CD14-positive monocyte (primary cell): ENCODE data around the gene TFAP2D. TPM values are rescaled to one million over a fixed set of nuclear protein-coding genes. Genes with fewer than 3 reads are reported as not detected.

Experiments used
- DNase-seq, 3 donors: peaks; one replicate each; pipeline ENCODE4 v3.0.0-alpha.2; 2011 to 2022
- H2AFZ ChIP-seq: 2 replicates; pipeline ENCODE4 v1.6.0; 2012; ENCODE audit warnings: mild to moderate bottlenecking, low read depth, low read length, inconsistent platforms; ENCODE audit not compliant: insufficient read depth, poor library complexity, severe bottlenecking
- H3K27ac ChIP-seq, 2 donors: 1 replicate in 1 of 2; 2 replicates in 1 of 2; pipeline ENCODE4 v1.5.1; 2012 to 2013; ENCODE audit warnings: low read length in 2 of 2, control low read depth in 1 of 2, inconsistent platforms in 1 of 2, low read depth in 1 of 2, mild to moderate bottlenecking in 1 of 2
- H3K27me3 ChIP-seq, 2 donors: one replicate each; pipeline versions ENCODE4 v1.6.0 to v1.6.1; 2011 to 2013; ENCODE audit warnings: low read length in 2 of 2; ENCODE audit not compliant: control insufficient read depth in 2 of 2, insufficient read depth in 2 of 2
- H3K36me3 ChIP-seq, 2 donors: replicated peaks in 1 of 2; 1 replicate in 1 of 2; 2 replicates in 1 of 2; pipeline versions ENCODE4 v1.5.1 to v1.6.1; 2012 to 2013; ENCODE audit warnings: low read length in 2 of 2, control low read depth in 1 of 2, inconsistent platforms in 1 of 2, mild to moderate bottlenecking in 1 of 2; ENCODE audit not compliant: insufficient read depth in 2 of 2, control insufficient read depth in 1 of 2
- H3K4me1 ChIP-seq, 2 donors: 1 replicate in 1 of 2; 2 replicates in 1 of 2; pipeline versions ENCODE4 v1.5.1 to v1.6.1; 2012 to 2013; ENCODE audit warnings: low read length in 2 of 2, control low read depth in 1 of 2, inconsistent platforms in 1 of 2, mild to moderate bottlenecking in 1 of 2, moderate library complexity in 1 of 2; ENCODE audit not compliant: insufficient read depth in 2 of 2, control insufficient read depth in 1 of 2
- H3K4me2 ChIP-seq: replicated peaks from 2 replicates; pipeline ENCODE3; 2012; ENCODE audit warnings: low read length, moderate library complexity, mild to moderate bottlenecking; ENCODE audit not compliant: poor library complexity, severe bottlenecking; ENCODE audit errors: extremely low read depth
- H3K4me3 ChIP-seq, 3 experiments: fragments of 200-600 bp in 1 of 3; sonication (generic) in 1 of 3; replicated peaks in 1 of 3; 1 replicate in 2 of 3; 2 replicates in 1 of 3; pipeline ENCODE4 v1.5.1; 2011 to 2013; ENCODE audit warnings: low read length in 3 of 3, mild to moderate bottlenecking in 3 of 3, control low read depth in 2 of 3, low read depth in 2 of 3, inconsistent platforms in 1 of 3, moderate library complexity in 1 of 3
- H3K79me2 ChIP-seq: 2 replicates; pipeline ENCODE4 v1.6.0; 2012; ENCODE audit warnings: mild to moderate bottlenecking, control low read depth, inconsistent platforms, low read length, moderate library complexity; ENCODE audit not compliant: insufficient read depth
- H3K9ac ChIP-seq: 2 replicates; pipeline ENCODE4 v1.6.0; 2017; ENCODE audit warnings: low read length, mild to moderate bottlenecking; ENCODE audit not compliant: insufficient read depth, poor library complexity, severe bottlenecking
- H3K9me3 ChIP-seq, 2 donors: replicated peaks in 1 of 2; 1 replicate in 1 of 2; 2 replicates in 1 of 2; pipeline versions ENCODE4 v1.5.1 to v1.6.1; 2012 to 2013; ENCODE audit warnings: low read length in 2 of 2, control low read depth in 1 of 2; ENCODE audit not compliant: control insufficient read depth in 1 of 2, insufficient read depth in 1 of 2
- H4K20me1 ChIP-seq: 2 replicates; pipeline ENCODE4 v1.6.0; 2012; ENCODE audit warnings: mild to moderate bottlenecking, low read length, control low read depth, moderate library complexity; ENCODE audit not compliant: insufficient read depth
- H3K27ac Mint-ChIP-seq, 7 donors: one replicate each; pipeline ENCODE4 v1.8.0; 2020; ENCODE audit warnings: mild to moderate bottlenecking in 7 of 7, mixed read lengths in 7 of 7, moderate library complexity in 6 of 7, inconsistent platforms in 2 of 7
- H3K27me3 Mint-ChIP-seq, 3 donors: one replicate each; pipeline ENCODE4 v1.8.0; 2021 to 2022; ENCODE audit warnings: low read depth in 3 of 3, mild to moderate bottlenecking in 3 of 3, mixed read lengths in 3 of 3, moderate library complexity in 3 of 3, inconsistent platforms in 1 of 3
- H3K36me3 Mint-ChIP-seq, 2 donors: one replicate each; pipeline ENCODE4 v1.8.0; 2020; ENCODE audit warnings: mixed read lengths in 2 of 2, inconsistent platforms in 1 of 2, mild to moderate bottlenecking in 1 of 2
- H3K4me1 Mint-ChIP-seq: one replicate; pipeline ENCODE4 v1.8.0; 2020; ENCODE audit warnings: mild to moderate bottlenecking, mixed read lengths
- H3K4me3 Mint-ChIP-seq, 2 donors: one replicate each; pipeline ENCODE4 v1.8.0; 2020; ENCODE audit warnings: mild to moderate bottlenecking in 2 of 2, mixed read lengths in 2 of 2, moderate library complexity in 1 of 2
- H3K9me3 Mint-ChIP-seq, 7 donors: one replicate each; pipeline ENCODE4 v1.8.0; 2020 to 2022; ENCODE audit warnings: mixed read lengths in 7 of 7, mild to moderate bottlenecking in 6 of 7, moderate library complexity in 6 of 7, inconsistent platforms in 2 of 7
- WGBS: methylation state at CpG from one replicate; pipeline ENCODE4 v1.1.5; 2013; ENCODE audit warnings: missing lambda C conversion rate; ENCODE audit not compliant: insufficient coverage; 5-methylcytosine and 5-hydroxymethylcytosine counted together
- intact Hi-C, 2 donors: fragments of 100-400 bp; cut with micrococcal nuclease; formaldehyde crosslinking; loops; one replicate each; pipeline versions ENCODE4 v1.15.0 to v1.15.1; 2023
- polyA plus RNA-seq, 3 donors: library from polyadenylated mRNA; depleted of rRNA in 1 of 3; unstranded in 2 of 3; stranded (reverse) in 1 of 3; fragments of 300-500 nt in 2 of 3; fragments of >200 nt in 1 of 3; fragmentation: Illumina TruSeq in 2 of 3; gene quantifications; 1 replicate in 2 of 3; 2 replicates in 1 of 3; pipeline ENCODE4 v1.2.3, GENCODE V29; 2012 to 2021
- TF ChIP-seq, protein P1 (sequence below): fragments of 200-600 bp; IDR thresholded peaks from one replicate; pipeline ENCODE4 v1.8.0; 2022; ENCODE audit warnings: antibody characterized with exemption, mild to moderate bottlenecking

TFAP2D gene
- polyA plus RNA-seq, 3 donors, result not detected

DNA sequence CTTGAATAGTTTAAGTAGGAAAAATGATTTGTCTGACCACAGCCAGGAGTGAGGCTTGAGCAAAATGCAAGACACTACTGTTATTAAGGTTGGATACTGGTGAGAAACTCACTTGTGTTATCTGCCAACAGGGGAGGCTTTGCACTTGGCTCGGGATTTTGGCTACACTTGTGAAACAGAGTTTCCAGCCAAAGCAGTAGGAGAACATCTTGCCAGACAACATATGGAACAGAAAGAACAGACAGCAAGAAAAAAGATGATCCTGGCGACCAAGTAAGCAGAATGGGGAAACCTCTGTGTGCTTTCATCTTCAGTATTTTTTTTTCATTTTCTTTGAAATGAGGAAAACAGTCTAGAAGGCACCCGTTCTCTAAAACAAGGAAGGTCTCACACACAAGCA is 31.6 kb downstream of the TFAP2D start:
- 91% methylated on average over 1 of the region's 3 CpGs for WGBS
- H3K4me1 Mint-ChIP-seq, result no peaks in the 10 kb centered on the region

DNA sequence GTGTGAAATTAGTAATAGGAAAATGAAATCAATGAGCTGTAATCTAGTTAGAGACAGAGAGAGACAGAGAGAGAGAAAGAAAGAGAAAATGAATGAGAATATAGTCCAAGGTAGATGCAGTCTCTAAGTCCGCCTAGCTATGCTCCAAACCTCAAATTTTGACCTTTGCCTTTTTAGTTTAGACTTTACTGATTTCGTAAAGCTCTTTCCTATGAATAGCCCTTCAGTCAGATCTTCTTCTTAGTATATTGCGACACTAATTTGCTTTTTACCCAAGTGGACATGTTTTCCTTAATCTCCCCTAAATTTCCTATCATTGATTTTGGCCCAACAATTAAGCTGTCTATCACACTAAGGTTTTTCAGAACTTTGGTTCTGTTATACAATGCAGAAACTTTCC is 49.5 kb downstream of the TFAP2D start:
- Histone ChIP-seq H2AFZ (no peak overlapping the region), H3K9ac (no peak overlapping the region), H3K4me3 (no peak overlapping the region), H3K36me3 (no peaks in the 10 kb centered on the region), H3K79me2 (no peaks in the 10 kb centered on the region), H3K9me3 (no peaks in the 10 kb centered on the region), H4K20me1 (no peaks in the 10 kb centered on the region), H3K27me3 (no peaks in the 10 kb centered on the region), H3K4me1 (no peaks in the 10 kb centered on the region), H3K27ac (no peak overlapping the region), H3K4me2 (no peak overlapping the region)
- Mint-ChIP-seq H3K4me3 (no peak overlapping the region), H3K4me1 (no peaks in the 10 kb centered on the region), H3K36me3 (no peaks in the 10 kb centered on the region), H3K27me3 (no peaks in the 10 kb centered on the region), H3K9me3 (peaks cover 0 to 3% (median 0%) of the 10 kb centered on the region in 7 donors), H3K27ac (no peak overlapping the region)
- WGBS, result 100% methylated on average over 1 of the region's 3 CpGs
- intact Hi-C loops, result no loop called here
- TF ChIP-seq, protein P1, sequence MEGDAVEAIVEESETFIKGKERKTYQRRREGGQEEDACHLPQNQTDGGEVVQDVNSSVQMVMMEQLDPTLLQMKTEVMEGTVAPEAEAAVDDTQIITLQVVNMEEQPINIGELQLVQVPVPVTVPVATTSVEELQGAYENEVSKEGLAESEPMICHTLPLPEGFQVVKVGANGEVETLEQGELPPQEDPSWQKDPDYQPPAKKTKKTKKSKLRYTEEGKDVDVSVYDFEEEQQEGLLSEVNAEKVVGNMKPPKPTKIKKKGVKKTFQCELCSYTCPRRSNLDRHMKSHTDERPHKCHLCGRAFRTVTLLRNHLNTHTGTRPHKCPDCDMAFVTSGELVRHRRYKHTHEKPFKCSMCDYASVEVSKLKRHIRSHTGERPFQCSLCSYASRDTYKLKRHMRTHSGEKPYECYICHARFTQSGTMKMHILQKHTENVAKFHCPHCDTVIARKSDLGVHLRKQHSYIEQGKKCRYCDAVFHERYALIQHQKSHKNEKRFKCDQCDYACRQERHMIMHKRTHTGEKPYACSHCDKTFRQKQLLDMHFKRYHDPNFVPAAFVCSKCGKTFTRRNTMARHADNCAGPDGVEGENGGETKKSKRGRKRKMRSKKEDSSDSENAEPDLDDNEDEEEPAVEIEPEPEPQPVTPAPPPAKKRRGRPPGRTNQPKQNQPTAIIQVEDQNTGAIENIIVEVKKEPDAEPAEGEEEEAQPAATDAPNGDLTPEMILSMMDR, result no peak
- DNase-seq, result no peak

More for the DNA sequence above, 31.6 kb downstream of the TFAP2D start:
- no peak overlapping the region for H3K4me2 ChIP-seq
- H2AFZ ChIP-seq, result no peak overlapping the region
- TF ChIP-seq, protein P1, result no peak
- H3K9me3 ChIP-seq, result no peaks in the 10 kb centered on the region
- Mint-ChIP-seq H3K36me3 (no peaks in the 10 kb centered on the region), H3K4me3 (no peak overlapping the region), H3K9me3 (peaks cover 0 to 3% (median 0%) of the 10 kb centered on the region in 7 donors), H3K27ac (no peak overlapping the region), H3K27me3 (peaks cover 0 to 2% (median 0%) of the 10 kb centered on the region in 3 donors)
- H3K36me3 ChIP-seq, result no peaks in the 10 kb centered on the region
- no peak for DNase-seq
- H3K27me3 ChIP-seq, result no peaks in the 10 kb centered on the region
- H4K20me1 ChIP-seq, result no peaks in the 10 kb centered on the region
- no peaks in the 10 kb centered on the region for H3K79me2 ChIP-seq
- no peak overlapping the region for H3K4me3 ChIP-seq
- H3K27ac ChIP-seq, result no peak overlapping the region
- intact Hi-C loops, result no loop called here
- no peak overlapping the region for H3K9ac ChIP-seq
- no peaks in the 10 kb centered on the region for H3K4me1 ChIP-seq
